Pericardium fibroblast (primary cell): ENCODE data around the gene NOMO2. TPM values are rescaled to one million over a fixed set of nuclear protein-coding genes. Genes with fewer than 3 reads are reported as not detected.

ENCODE experiments used
- total RNA-seq: library from RNA; depleted of rRNA; stranded (reverse); fragments of >200 nt; gene quantifications from 2 replicates; pipeline ENCODE4 v1.2.3, GENCODE V29; 2015

NOMO2 gene, protein sequence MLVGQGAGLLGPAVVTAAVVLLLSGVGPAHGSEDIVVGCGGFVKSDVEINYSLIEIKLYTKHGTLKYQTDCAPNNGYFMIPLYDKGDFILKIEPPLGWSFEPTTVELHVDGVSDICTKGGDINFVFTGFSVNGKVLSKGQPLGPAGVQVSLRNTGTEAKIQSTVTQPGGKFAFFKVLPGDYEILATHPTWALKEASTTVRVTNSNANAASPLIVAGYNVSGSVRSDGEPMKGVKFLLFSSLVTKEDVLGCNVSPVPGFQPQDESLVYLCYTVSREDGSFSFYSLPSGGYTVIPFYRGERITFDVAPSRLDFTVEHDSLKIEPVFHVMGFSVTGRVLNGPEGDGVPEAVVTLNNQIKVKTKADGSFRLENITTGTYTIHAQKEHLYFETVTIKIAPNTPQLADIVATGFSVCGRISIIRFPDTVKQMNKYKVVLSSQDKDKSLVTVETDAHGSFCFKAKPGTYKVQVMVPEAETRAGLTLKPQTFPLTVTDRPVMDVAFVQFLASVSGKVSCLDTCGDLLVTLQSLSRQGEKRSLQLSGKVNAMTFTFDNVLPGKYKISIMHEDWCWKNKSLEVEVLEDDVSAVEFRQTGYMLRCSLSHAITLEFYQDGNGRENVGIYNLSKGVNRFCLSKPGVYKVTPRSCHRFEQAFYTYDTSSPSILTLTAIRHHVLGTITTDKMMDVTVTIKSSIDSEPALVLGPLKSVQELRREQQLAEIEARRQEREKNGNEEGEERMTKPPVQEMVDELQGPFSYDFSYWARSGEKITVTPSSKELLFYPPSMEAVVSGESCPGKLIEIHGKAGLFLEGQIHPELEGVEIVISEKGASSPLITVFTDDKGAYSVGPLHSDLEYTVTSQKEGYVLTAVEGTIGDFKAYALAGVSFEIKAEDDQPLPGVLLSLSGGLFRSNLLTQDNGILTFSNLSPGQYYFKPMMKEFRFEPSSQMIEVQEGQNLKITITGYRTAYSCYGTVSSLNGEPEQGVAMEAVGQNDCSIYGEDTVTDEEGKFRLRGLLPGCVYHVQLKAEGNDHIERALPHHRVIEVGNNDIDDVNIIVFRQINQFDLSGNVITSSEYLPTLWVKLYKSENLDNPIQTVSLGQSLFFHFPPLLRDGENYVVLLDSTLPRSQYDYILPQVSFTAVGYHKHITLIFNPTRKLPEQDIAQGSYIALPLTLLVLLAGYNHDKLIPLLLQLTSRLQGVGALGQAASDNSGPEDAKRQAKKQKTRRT
- 48.3 and 77.7 TPM in 2 replicates for total RNA-seq

DNA sequence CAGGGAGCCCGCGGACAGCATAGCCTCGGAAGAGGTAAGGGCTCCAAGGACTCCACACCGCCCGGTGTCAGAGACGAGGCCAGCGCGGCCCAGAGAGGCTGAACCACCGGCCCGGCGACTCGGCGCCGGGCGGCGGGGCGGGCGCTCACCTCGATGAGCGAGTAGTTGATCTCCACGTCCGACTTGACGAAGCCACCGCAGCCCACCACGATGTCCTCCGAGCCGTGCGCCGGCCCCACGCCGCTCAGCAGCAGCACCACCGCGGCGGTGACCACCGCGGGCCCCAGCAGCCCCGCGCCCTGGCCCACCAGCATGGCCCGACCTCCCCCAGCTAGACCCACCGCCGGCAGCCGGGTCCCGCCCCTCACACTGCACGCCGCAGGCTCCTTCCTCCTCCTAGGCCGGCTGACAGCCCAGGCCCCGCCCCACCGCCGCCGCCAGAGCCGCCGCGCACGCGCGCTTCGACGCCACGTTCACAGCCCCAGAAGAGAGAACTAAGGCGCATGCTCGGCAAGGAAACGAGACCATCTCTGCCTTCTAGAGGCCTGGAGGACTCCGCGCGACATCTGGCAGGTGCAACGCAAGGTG lies at the start of gene NOMO2:
Gene NOMO2 (minus strand): TSS at position 371 of the 588 bp plus-strand sequence. CDS start 57 bp downstream, at position 314.

Other genes with a start within 250 kb of the NOMO2 start
- 1.5 and 28.9 TPM in 2 replicates for gene NPIPA8, start 225.4 kb downstream of the NOMO2 start, total RNA-seq
- 2,347 and 4,479 TPM in 2 replicates for gene RPS15A, start 228.2 kb upstream of the NOMO2 start, total RNA-seq
- 81.3 and 104 TPM in 2 replicates for gene ARL6IP1, start 239.5 kb upstream of the NOMO2 start, total RNA-seq